Pancreas (tissue), 10 donors: Measurements from ENCODE around the gene TSPAN12. TPM values are rescaled to one million over a fixed set of nuclear protein-coding genes. Genes with fewer than 3 reads are reported as not detected.
"Not testable (repeated sequence)": the region's sequence is repeated elsewhere in the genome, so short reads cannot be mapped to it uniquely, and the experiment has no call there.

ENCODE experiments used
- ATAC-seq, 4 donors: fragments of 200-7000 bp; cut with Tn5 transposase; one replicate each; pipeline versions ENCODE4 v1.8.0 to v1.9.1; 2020; ENCODE audit warnings: mild to moderate bottlenecking in 4 of 4, moderate library complexity in 4 of 4
- DNase-seq, 6 donors: peaks; one replicate each; pipeline ENCODE4 v3.0.0-alpha.2; 2020
- FAIRE-seq: peaks from 2 replicates; lab custom pipeline; 2012; peaks lifted over from hg19 to GRCh38; lab: Jason Lieb, UNC
- H3K27ac ChIP-seq, 4 donors: fragments of 200-600 bp; sonication (generic); 1 replicate in 3 of 4; 2 replicates in 1 of 4; pipeline versions ENCODE4 v1.5.0 to v1.8.0; 2020
- H3K27me3 ChIP-seq, 4 donors: fragments of 200-600 bp; one replicate each; pipeline ENCODE4 v1.8.0; 2021
- H3K36me3 ChIP-seq, 3 donors: fragments of 200-600 bp; sonication (generic) in 1 of 3; one replicate each; pipeline versions ENCODE4 v1.5.0 to v1.8.0; 2020 to 2021
- H3K4me1 ChIP-seq, 3 donors: fragments of 200-600 bp; one replicate each; pipeline ENCODE4 v1.8.0; 2021
- H3K4me3 ChIP-seq, 4 donors: fragments of 200-600 bp; sonication (generic) in 2 of 4; one replicate each; pipeline versions ENCODE4 v1.5.0 to v1.8.0; 2020 to 2021
- H3K9me3 ChIP-seq, 4 donors: fragments of 200-600 bp; one replicate each; pipeline ENCODE4 v1.8.0; 2021
- CTCF ChIP-seq, 4 donors: fragments of 200-600 bp; sonication (generic) in 3 of 4; IDR thresholded peaks; one replicate each; pipeline versions ENCODE4 v1.5.0 to v1.8.0; 2021; ENCODE audit warnings: antibody characterized with exemption in 4 of 4
- WGBS, 2 donors: extraction: QIAGEN DNeasy Blood & Tissue Kit; methylation state at CpG; one replicate each; pipeline ENCODE4 v1.1.7; 2013; 5-methylcytosine and 5-hydroxymethylcytosine counted together
- intact Hi-C, 3 donors: fragments of 100-400 bp; cut with DNase I; formaldehyde crosslinking; loops; one replicate each; pipeline versions ENCODE4 v1.11.1 to v1.14.2; 2022
- polyA plus RNA-seq, 2 donors: library from polyadenylated mRNA; stranded (reverse); fragments of 200-250 nt; gene quantifications; one replicate each; pipeline ENCODE4 v1.2.3, GENCODE V29; 2013
- total RNA-seq, 6 donors: library from RNA; stranded (reverse); fragmentation: NEBNext Ultra II Directional in 4 of 6; extraction: Animal tissue kit (Norgen Biotek cat#: 25700) in 4 of 6; gene quantifications; one replicate each; pipeline versions ENCODE4 v1.2.1 to v1.2.4, GENCODE V29; 2021 to 2023
- donor health status: healthy with polysubstance abuse.
- donor health status: DM: no; HTN: no; CAD: no; lungs with moderate emphysema.
- donor health status: DM: no; HTN: no; CAD: no.
- donor health status: control.
- donor health status: control.
- donor health status: Bipolar disorder and iron deficiency.
- donor health status: DM: yes; HTN: yes; CAD: no.
- donor health status: DM: no; HTN: no; CAD: no.
- donor health status: DM: no; HTN: no; CAD: no.
- donor health status: DM: yes; HTN: yes; CAD: no.

The TSPAN12 gene
- total RNA-seq (10 to 100 TPM in 1 of 6 donors, 1 to 10 TPM in 5; 5.2 to 13.4 (median 8.9) TPM), polyA plus RNA-seq (10 to 100 TPM in 1 of 2 donors, 1 to 10 TPM in 1; 3.9 to 16.0 TPM)

GRCh38 chr7:120857588-120858573, at the start of gene TSPAN12:
TSS of gene TSPAN12 (minus strand) at chr7:120858144. CDS start at chr7:120856763, 1,381 bp downstream.
- FAIRE-seq (peak; percentile 32), DNase-seq (peak; percentile 87 to 94 (median 89)), ATAC-seq (peak; percentile 91 to 97 (median 92))
- Histone ChIP-seq H3K4me3 (peak within 1 kb of the TSS; percentile 29 to 66 (median 52)), H3K4me1 (peaks cover 0 to 7% (median 0%) of the 10 kb centered on the region in 3 donors), H3K27ac (peak within 1 kb of the TSS; percentile 83 to 97 (median 94)), H3K27me3 (no peaks in the 10 kb centered on the region), H3K36me3 (no peaks in the 10 kb centered on the region), H3K9me3 (no peaks in the 10 kb centered on the region)
- peak; percentile 66 to 76 (median 70) for TF ChIP-seq CTCF (IDR thresholded peaks at IDR 0.05)
- 0 to 1% methylated on average over 62 to 71 of the region's 71 CpGs for WGBS, 2 donors
- intact Hi-C loops = no loop called here

GRCh38 chr7:120898715-120899499, 41.0 kb upstream of the TSPAN12 start:
- Histone ChIP-seq H3K9me3 (no peaks in the 10 kb centered on the region), H3K27ac (no peak overlapping the region), H3K4me1 (no peaks in the 10 kb centered on the region), H3K4me3 (no peak overlapping the region), H3K27me3 (no peaks in the 10 kb centered on the region), H3K36me3 (no peaks in the 10 kb centered on the region)
- no peak for TF ChIP-seq CTCF (IDR thresholded peaks at IDR 0.05)
- DNase-seq (no peak), FAIRE-seq (no peak), ATAC-seq (no peak)
- intact Hi-C loops = no loop called here
- 41 to 50% methylated on average over 4 of the region's 4 CpGs for WGBS, 2 donors

- H3K27me3 ChIP-seq, H3K4me3 ChIP-seq, H3K36me3 ChIP-seq, H3K4me1 ChIP-seq, FAIRE-seq, H3K9me3 ChIP-seq, ATAC-seq, H3K27ac ChIP-seq, DNase-seq, intact Hi-C loops: not testable (repeated sequence)
- 85 to 90% methylated on average over 3 of the region's 3 CpGs for WGBS, 2 donors
These were observed 37.3 kb upstream of the TSPAN12 start for GRCh38 chr7:120895253-120895652.

GRCh38 chr7:120885602-120886001, 27.7 kb upstream of the TSPAN12 start:
- H3K27me3 ChIP-seq, H3K27ac ChIP-seq, ATAC-seq, H3K4me1 ChIP-seq, H3K4me3 ChIP-seq, H3K36me3 ChIP-seq, H3K9me3 ChIP-seq, DNase-seq, FAIRE-seq, intact Hi-C loops: not testable (repeated sequence)
- 74 to 75% methylated on average over 4 of the region's 4 CpGs for WGBS, 2 donors

GRCh38 chr7:120877701-120878100, 19.8 kb upstream of the TSPAN12 start:
- intact Hi-C loops = no loop called here
- Histone ChIP-seq H3K4me3 (no peak overlapping the region), H3K27ac (no peak overlapping the region), H3K9me3 (no peaks in the 10 kb centered on the region), H3K4me1 (no peaks in the 10 kb centered on the region), H3K36me3 (no peaks in the 10 kb centered on the region), H3K27me3 (no peaks in the 10 kb centered on the region)
- FAIRE-seq (no peak), ATAC-seq (no peak), DNase-seq (no peak)
- WGBS, 2 donors = 79 to 81% methylated on average over 4 of the region's 4 CpGs
- no peak for TF ChIP-seq CTCF (IDR thresholded peaks at IDR 0.05)
